Panc1 (cell line): Measurements from ENCODE around the gene GGA1. TPM values are rescaled to one million over a fixed set of nuclear protein-coding genes. Genes with fewer than 3 reads are reported as not detected.
A peak's percentile ranks its signal among the peaks of the same experiment; 100 is the strongest.

Source experiments
- ATAC-seq: fragments of 200-7000 bp; cut with Tn5 transposase; 2 replicates; pipeline ENCODE4 v1.9.1; 2020; ENCODE audit warnings: mild to moderate bottlenecking, moderate library complexity
- BruUV-seq: library from RNA; stranded (reverse); fragments of 400-500 nt; replicated peaks from 2 replicates; lab custom pipeline; 2021; lab: Mats Ljungman, UMichigan
- CTCF ChIA-PET: fragments of 300-600 bp; sonication (Branson Sonifier 250); formaldehyde crosslinking; loops from one replicate; lab custom pipeline; 2022; ENCODE audit warnings: antibody characterized with exemption; lab: Charles Lee
- POLR2A ChIA-PET: fragments of 300-600 bp; sonication (Branson Sonifier 250); formaldehyde crosslinking; loops from one replicate; lab custom pipeline; 2022; ENCODE audit warnings: antibody characterized with exemption; lab: Charles Lee
- DNase-seq: peaks from one replicate; pipeline ENCODE4 v3.0.0-alpha.2; 2010; ENCODE audit warnings: low read depth, low spot score
- H3K27ac ChIP-seq: 2 replicates; pipeline ENCODE4 v1.5.1; 2011; ENCODE audit warnings: mild to moderate bottlenecking, low read length, inconsistent platforms
- H3K27me3 ChIP-seq: fragments of 200-500 bp; sonication (Bioruptor generic); 2 replicates; pipeline ENCODE4 v1.6.0; 2014; ENCODE audit warnings: low read length, inconsistent platforms; ENCODE audit not compliant: control insufficient read depth, insufficient read depth
- H3K36me3 ChIP-seq: fragments of 200-500 bp; sonication (Bioruptor generic); 2 replicates; pipeline ENCODE4 v1.5.1; 2014; ENCODE audit warnings: inconsistent platforms, mild to moderate bottlenecking, low read length, moderate library complexity; ENCODE audit not compliant: control insufficient read depth, insufficient read depth
- H3K4me1 ChIP-seq: 2 replicates; pipeline ENCODE4 v1.5.1; 2011; ENCODE audit warnings: inconsistent platforms, mild to moderate bottlenecking, low read length, moderate library complexity; ENCODE audit not compliant: control insufficient read depth, insufficient read depth
- H3K4me3 ChIP-seq, 2 experiments: 2 replicates each; pipeline ENCODE4 v1.5.1; 2011 to 2012; ENCODE audit warnings: low read depth in 2 of 2, low read length in 2 of 2, mild to moderate bottlenecking in 2 of 2, inconsistent platforms in 1 of 2, moderate library complexity in 1 of 2
- H3K9me3 ChIP-seq: fragments of 200-500 bp; sonication (Bioruptor generic); 2 replicates; pipeline ENCODE4 v1.5.1; 2014; ENCODE audit warnings: low read depth, mild to moderate bottlenecking, inconsistent platforms, low read length, moderate library complexity; ENCODE audit not compliant: control insufficient read depth, insufficient read depth
- CTCF ChIP-seq: fragments of 450-650 bp; IDR thresholded peaks from 2 replicates; pipeline ENCODE4 v1.5.1; 2017; ENCODE audit warnings: mild to moderate bottlenecking
- POLR2AphosphoS5 ChIP-seq: IDR thresholded peaks from 2 replicates; pipeline ENCODE4 v1.6.1; 2012; ENCODE audit warnings: mild to moderate bottlenecking, low read depth, low read length, moderate library complexity
- REST ChIP-seq, 2 experiments: IDR thresholded peaks; 2 replicates each; pipeline ENCODE4 v1.6.1; 2011 to 2012; ENCODE audit warnings: low read depth in 2 of 2, control low read depth in 1 of 2, low read length in 1 of 2, mild to moderate bottlenecking in 1 of 2, moderate library complexity in 1 of 2; ENCODE audit not compliant: insufficient read depth in 1 of 2
- SIN3A ChIP-seq: IDR thresholded peaks from 2 replicates; pipeline ENCODE4 v1.6.1; 2012; ENCODE audit warnings: low read depth, mild to moderate bottlenecking, low read length, moderate library complexity, borderline replicate concordance; ENCODE audit not compliant: insufficient read depth
- TCF7L2 ChIP-seq: IDR thresholded peaks from 2 replicates; pipeline ENCODE4 v1.6.1; 2011; ENCODE audit warnings: mild to moderate bottlenecking, low read depth, low read length, inconsistent platforms
- in situ Hi-C: cut with HindIII; loops from 2 replicates; pipeline ENCODE4 v1.10.0; 2016; ENCODE audit warnings: low sequenced_read_pairs, low pct_unique_long_range_greater_than_20kb
- intact Hi-C: fragments of 100-400 bp; cut with micrococcal nuclease; formaldehyde crosslinking; loops from one replicate; pipeline ENCODE4 v1.10.0; 2022; ENCODE audit not compliant: unreplicated experiment
- total RNA-seq: library from RNA; stranded (reverse); gene quantifications from one replicate; pipeline ENCODE4 v1.2.1, GENCODE V29; 2021; ENCODE audit not compliant: unreplicated experiment

The GGA1 gene
- total RNA-seq, 1 experiment from 2014 or later, result 45.4 TPM

GRCh38 chr22:37681001-37681424, 72.4 kb downstream of the GGA1 start:
- Histone ChIP-seq H3K9me3 (no peaks in the 10 kb centered on the region), H3K27me3 (no peaks in the 10 kb centered on the region), H3K4me3 (no peak overlapping the region), H3K27ac (peak overlapping the region; percentile 59), H3K36me3 (no peaks in the 10 kb centered on the region), H3K4me1 (peaks cover 32% of the 10 kb centered on the region)
- ChIA-PET POLR2A (no interaction called here), CTCF (interaction anchor here (1.1 to 2.7 kb wide), 3 partner anchors 20 to 38 kb away, joined by 8 to 13 read pairs (median 11); partner anchors contain the start of gene PDXP)
- DNase-seq, result no peak
- in situ Hi-C loops, result no loop called here
- peak; percentile 60 for ATAC-seq
- intact Hi-C loops, result loop anchor here (2.0 kb wide), 1 partner anchor 38 kb away; no protein-coding TSS in a partner anchor
- TF ChIP-seq TCF7L2, result no peak
- BruUV-seq, result no TSS peak

- no peaks in the 10 kb centered on the region for H3K27me3 ChIP-seq
- CTCF ChIA-PET, result interaction anchor here (0.7 to 2.7 kb wide), 6 partner anchors 8 to 38 kb away, joined by 3 to 13 read pairs (median 7); partner anchors contain the start of gene PDXP
- no TSS peak for BruUV-seq
- H3K36me3 ChIP-seq, result no peaks in the 10 kb centered on the region
- TF ChIP-seq CTCF, result peak; percentile 91
- TF ChIP-seq REST (IDR thresholded peaks at IDR 0.05; ENCODE audit: insufficient read depth in 1 of 2, low read depth in 2 of 2, low read length in 1 of 2), result no peak
- no peak for TF ChIP-seq SIN3A
- TF ChIP-seq TCF7L2, result no peak
- TF ChIP-seq POLR2AphosphoS5, result no peak
- intact Hi-C loops (loop anchor here (2.0 kb wide), 1 partner anchor 39 kb away; no protein-coding TSS in a partner anchor), in situ Hi-C loops (no loop called here)
- peaks cover 32% of the 10 kb centered on the region for H3K4me1 ChIP-seq
- DNase-seq (peak; percentile 58), ATAC-seq (peak; percentile 71)
- POLR2A ChIA-PET, result interaction anchor here (0.6 kb wide), 2 partner anchors 256 to 264 kb away, joined by 6 to 10 read pairs; no protein-coding TSS in a partner anchor
- H3K9me3 ChIP-seq, result no peaks in the 10 kb centered on the region
- H3K27ac ChIP-seq, result peak overlapping the region; percentile 59
- no peak overlapping the region for H3K4me3 ChIP-seq
These were observed 73.0 kb downstream of the GGA1 start for GRCh38 chr22:37681556-37682049.

Other genes starting within 250 kb of the GGA1 start
- 2.9 TPM for gene ELFN2, start 181.4 kb upstream of the GGA1 start, total RNA-seq
- gene MFNG, start 122.5 kb upstream of the GGA1 start, total RNA-seq, result 7.1 TPM
- 43.1 TPM for gene CARD10, start 89.4 kb upstream of the GGA1 start, total RNA-seq
- 62.5 TPM for gene CDC42EP1, start 48.4 kb upstream of the GGA1 start, total RNA-seq
- not detected for gene LGALS2, start 28.7 kb upstream of the GGA1 start, total RNA-seq
- 6.8 TPM for gene SH3BP1, start 30.8 kb downstream of the GGA1 start, total RNA-seq
- gene PDXP, start 49.9 kb downstream of the GGA1 start, total RNA-seq, result 17.6 TPM
- gene LGALS1, start 66.8 kb downstream of the GGA1 start, total RNA-seq, result 1,518 TPM
- gene NOL12, start 77.5 kb downstream of the GGA1 start, total RNA-seq, result 32.7 TPM
- gene TRIOBP, start 88.2 kb downstream of the GGA1 start, total RNA-seq, result 50.5 TPM
- 11.2 TPM for gene GCAT, start 199.1 kb downstream of the GGA1 start, total RNA-seq
- not detected for gene GALR3, start 214.5 kb downstream of the GGA1 start, total RNA-seq
- 28.1 TPM for gene ANKRD54, start 235.5 kb downstream of the GGA1 start, total RNA-seq
- 211 TPM for gene EIF3L, start 240.6 kb downstream of the GGA1 start, total RNA-seq